NCI-H2107 (cell line): ENCODE data around the gene PGM1.
A peak's percentile ranks its signal among the peaks of the same experiment; 100 is the strongest.
"Not testable (repeated sequence)": the region's sequence is repeated elsewhere in the genome, so short reads cannot be mapped to it uniquely, and the experiment has no call there.

Experiments
- DNase-seq: peaks from one replicate; lab custom pipeline; 2025; lab: John Stamatoyannopoulos, UW

The PGM1 gene

GRCh38 chr1:63593303-63593885 is at the start of gene PGM1:
Gene PGM1 (plus strand): TSS chr1:63593411. CDS start chr1:63593489, 78 bp downstream.
- peak; percentile 48 for DNase-seq

GRCh38 chr1:63545780-63546179 is 47.4 kb upstream of the PGM1 start:
- DNase-seq, result no peak

GRCh38 chr1:63547621-63548294 is 45.5 kb upstream of the PGM1 start:
- DNase-seq, result no peak

DNA sequence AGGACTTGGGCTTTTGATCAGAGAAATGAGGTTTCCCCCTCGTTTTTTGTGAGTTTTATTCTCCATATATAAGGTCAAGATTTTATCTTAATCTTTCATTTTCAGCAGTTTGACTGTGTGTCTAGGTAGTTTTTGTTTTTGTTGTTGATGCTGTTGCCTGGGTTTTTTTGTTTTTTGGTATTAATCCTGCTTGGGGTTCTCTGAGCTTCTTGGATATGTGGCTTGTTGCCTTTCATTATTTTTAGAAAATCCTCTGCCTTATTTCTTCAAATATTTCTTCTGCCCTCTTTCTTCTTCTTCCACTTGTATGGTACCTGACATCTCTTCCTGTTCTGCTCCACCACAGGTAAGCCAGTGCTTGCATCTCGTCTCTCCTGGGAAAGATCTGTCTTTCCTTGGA is 44.9 kb upstream of the PGM1 start:
- DNase-seq, result no peak

- no peak for DNase-seq
Observed at GRCh38 chr1:63548877-63549276, 44.3 kb upstream of the PGM1 start.

- DNase-seq, result no peak
Observed at GRCh38 chr1:63555480-63555879, 37.7 kb upstream of the PGM1 start.

DNA sequence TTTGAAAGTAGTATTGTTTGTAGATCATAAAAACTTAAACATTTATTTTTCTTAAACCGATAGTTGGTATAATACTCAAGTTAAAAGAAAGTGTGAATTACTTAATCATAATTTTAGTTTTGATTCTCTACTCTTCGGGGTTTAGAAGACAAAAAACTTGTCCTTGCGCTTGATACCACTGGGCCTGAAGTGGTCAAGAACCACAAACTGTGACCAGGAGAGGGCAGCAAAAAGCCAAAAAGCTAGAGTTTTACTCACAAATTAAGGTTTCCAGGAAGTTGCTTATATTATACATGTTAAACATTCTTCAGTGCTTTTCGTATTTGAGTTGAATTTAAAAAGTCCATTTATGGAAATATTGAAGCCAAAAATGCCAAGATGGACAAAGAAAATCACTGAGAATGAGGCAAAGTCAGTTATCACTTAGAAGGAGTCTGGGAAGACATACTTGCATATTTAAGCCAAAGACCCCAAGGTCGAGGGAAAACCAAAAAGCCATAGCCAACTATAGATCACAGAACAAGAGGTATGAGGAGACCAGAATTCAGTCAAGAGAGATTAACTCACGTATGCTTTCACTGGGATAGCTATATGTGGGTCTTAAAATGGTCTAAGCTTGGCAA is 35.7 kb upstream of the PGM1 start:
- DNase-seq, result no peak

- DNase-seq, result no peak
Observed at GRCh38 chr1:63559357-63559756, 33.9 kb upstream of the PGM1 start.

GRCh38 chr1:63563745-63564144 is 29.5 kb upstream of the PGM1 start:
- no peak for DNase-seq

- no peak for DNase-seq
Observed at GRCh38 chr1:63569068-63569467, 24.1 kb upstream of the PGM1 start.

GRCh38 chr1:63569640-63570316 is 23.4 kb upstream of the PGM1 start:
- no peak for DNase-seq

- DNase-seq, result not testable (repeated sequence)
Observed at GRCh38 chr1:63572686-63573085, 20.5 kb upstream of the PGM1 start.

DNA sequence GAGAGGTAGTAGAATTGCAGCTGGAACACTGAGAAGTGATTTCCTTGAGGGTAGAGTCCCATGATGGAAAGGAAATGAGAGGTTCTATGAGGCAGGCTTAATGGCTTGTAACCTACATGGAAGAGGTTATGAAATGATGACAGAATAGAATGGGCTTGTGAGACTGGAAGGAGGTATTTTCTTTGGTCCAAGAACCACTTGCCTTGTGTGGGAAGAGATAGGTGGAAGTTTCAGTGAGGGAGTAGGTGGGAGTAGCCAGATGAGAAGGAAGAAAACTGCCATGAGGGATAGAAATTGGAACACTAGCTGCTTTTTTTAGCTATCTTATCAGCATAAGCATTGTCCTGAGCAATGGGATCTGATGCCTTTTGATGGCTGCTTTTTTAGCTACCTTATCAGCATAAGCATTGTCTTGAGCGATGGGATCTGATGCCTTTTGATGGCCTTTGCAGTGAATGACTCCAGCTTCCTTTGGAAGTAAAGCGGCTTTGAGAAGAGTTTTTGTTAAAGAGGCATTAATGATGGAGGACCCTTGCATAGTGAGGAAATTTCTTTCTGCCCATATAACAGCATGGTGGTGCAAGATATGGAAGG is 18.9 kb upstream of the PGM1 start:
- DNase-seq, result not testable (repeated sequence)

DNA sequence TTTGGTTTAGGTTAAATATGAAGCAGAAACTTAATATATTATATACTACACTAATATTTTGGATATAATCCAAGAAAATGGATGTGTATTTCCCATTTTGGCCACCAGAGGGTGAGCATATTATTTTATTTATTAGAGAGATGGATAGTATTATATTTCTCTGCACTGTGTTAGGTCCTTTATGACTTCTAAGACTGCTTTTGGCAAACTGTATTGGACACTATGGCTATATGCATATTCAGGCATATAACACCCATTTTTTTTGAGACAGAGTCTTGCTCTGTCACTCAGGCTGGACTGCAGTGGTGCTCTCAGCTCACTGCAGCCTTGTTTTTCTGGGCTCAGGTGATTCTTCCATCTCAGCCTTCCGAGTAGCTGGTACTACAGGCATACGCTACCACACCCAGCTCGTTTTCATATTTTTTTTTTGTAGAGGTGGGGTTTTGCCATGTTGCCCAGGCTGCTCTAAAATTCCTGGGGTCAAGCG is 17.8 kb upstream of the PGM1 start:
- DNase-seq, result no peak

- DNase-seq, result not testable (repeated sequence)
Observed at GRCh38 chr1:63586326-63586725, 6.9 kb upstream of the PGM1 start.

DNA sequence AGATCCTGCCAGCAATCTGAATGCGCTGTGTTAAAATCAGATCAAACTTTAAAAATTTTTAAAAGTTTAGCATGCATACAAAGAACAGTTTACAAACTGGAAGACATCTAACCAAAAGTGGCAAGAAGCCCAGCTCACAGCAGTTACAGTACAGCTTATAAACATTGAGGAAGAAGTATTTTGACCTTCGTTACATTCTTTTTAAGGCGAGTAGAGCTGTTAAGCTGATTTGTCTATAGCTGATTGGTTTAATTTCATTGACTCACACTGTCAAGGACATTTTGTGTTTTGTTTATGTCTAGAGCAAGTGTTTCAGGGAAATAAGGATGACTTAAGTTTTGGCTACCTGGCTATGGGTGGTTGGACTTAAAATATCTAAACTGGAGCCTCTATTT is 3.0 kb upstream of the PGM1 start:
- DNase-seq, result no peak

- no peak for DNase-seq
Observed at GRCh38 chr1:63592536-63593302, 492 bp upstream of the PGM1 start.

GRCh38 chr1:63593886-63594605 is 835 bp downstream of the PGM1 start:
- DNase-seq, result no peak

GRCh38 chr1:63595435-63595834 is 2.2 kb downstream of the PGM1 start:
- DNase-seq, result no peak

DNA sequence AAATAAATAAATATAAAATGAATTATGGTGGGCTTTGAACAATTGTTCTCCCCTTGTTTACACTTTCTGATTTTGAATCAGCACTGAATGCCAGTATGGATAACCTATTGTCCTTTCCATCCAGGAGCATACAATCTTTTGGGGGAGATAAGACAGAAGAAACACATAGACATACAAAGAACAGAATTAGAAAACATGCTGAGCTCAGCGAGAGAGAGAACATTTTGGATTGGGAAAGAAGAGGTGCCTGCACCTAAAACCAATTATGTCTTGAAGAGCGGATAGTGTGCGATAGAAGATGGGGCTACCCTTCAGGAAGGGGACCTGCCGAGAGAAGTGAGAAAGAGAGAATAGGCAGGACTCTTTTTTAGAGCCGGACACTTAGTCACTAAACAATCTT is 6.6 kb downstream of the PGM1 start:
- DNase-seq, result no peak

DNA sequence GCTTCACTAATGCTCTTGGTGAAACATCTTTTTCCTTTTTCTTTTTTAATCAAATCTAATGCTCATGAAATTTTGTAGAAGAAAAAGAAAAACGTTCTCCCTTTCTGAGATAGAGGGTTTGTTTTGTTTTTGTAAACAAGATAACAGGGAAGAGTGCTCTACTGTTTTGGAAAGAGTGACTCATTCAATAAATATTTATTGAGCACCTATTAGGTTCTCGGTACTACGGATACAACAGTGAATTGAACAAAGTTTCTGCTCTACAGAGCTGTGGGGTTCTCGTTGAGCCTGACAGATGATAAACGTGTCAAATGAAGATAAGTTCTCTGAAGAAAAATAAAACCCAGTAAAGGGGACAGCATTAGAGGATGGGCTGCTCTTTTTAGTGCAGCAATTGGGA is 7.0 kb downstream of the PGM1 start:
- no peak for DNase-seq
